ENCODE data around the gene PSMB9.

PSMB9 gene

DNA sequence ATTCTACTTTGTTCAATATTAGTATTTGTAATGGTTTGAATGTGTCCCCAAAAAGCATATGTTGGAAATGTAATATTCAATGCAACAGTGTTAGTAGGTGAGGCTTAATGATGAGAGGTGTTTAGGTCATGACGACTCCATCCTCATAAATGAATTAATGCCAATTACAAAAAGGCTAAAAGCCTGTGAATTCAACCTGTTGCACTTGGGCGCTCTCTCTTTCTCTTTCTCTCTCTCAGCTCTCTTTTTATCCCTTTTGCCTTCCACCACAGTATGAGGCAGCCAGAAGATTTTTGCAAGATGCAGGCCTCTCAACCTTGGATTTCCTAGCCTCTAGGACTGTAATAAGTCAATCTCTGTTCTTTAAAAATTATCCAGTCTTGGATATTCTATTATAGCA, 34.6 kb downstream of the PSMB9 start:
- Histone ChIP-seq H3K79me2 (ENCODE audit: insufficient read depth, low read length) (no peaks in the 10 kb centered on the region), H3K4me3 (ENCODE audit: low read depth, low read length, poor library complexity, severe bottlenecking) (no peak overlapping the region), H3K36me3 (ENCODE audit: insufficient read depth, low read length) (no peaks in the 10 kb centered on the region), H3K9ac (ENCODE audit: low read length) (no peak overlapping the region), H3K27me3 (ENCODE audit: insufficient read depth, low read length) (no peaks in the 10 kb centered on the region), H3K9me3 (ENCODE audit: low read length) (no peaks in the 10 kb centered on the region), H3K27ac (ENCODE audit: low read depth, low read length, poor library complexity, severe bottlenecking) (no peak overlapping the region), H3K9me2 (ENCODE audit: low read depth, low read length) (no peaks in the 10 kb centered on the region), H3F3A (ENCODE audit: insufficient read depth, low read length) (0 out of 2 replicates have a peak, but pooled peaks cover 5% of the 10 kb centered on the region), H3K4me2 (ENCODE audit: low read length) (no peak overlapping the region), H4K20me1 (ENCODE audit: insufficient read depth, low read length) (no peaks in the 10 kb centered on the region), H3K4me1 (ENCODE audit: insufficient read depth, low read length, severe bottlenecking) (peaks cover 51% of the 10 kb centered on the region), H2AFZ (ENCODE audit: low read length) (no peak overlapping the region)
- TF ChIP-seq, protein P1, sequence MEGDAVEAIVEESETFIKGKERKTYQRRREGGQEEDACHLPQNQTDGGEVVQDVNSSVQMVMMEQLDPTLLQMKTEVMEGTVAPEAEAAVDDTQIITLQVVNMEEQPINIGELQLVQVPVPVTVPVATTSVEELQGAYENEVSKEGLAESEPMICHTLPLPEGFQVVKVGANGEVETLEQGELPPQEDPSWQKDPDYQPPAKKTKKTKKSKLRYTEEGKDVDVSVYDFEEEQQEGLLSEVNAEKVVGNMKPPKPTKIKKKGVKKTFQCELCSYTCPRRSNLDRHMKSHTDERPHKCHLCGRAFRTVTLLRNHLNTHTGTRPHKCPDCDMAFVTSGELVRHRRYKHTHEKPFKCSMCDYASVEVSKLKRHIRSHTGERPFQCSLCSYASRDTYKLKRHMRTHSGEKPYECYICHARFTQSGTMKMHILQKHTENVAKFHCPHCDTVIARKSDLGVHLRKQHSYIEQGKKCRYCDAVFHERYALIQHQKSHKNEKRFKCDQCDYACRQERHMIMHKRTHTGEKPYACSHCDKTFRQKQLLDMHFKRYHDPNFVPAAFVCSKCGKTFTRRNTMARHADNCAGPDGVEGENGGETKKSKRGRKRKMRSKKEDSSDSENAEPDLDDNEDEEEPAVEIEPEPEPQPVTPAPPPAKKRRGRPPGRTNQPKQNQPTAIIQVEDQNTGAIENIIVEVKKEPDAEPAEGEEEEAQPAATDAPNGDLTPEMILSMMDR (IDR thresholded peaks at IDR 0.05; ENCODE audit: low read length) = no peak
- TF ChIP-seq EZH2 (IDR thresholded peaks at IDR 0.05; ENCODE audit: borderline replicate concordance, low read length) = no peak

DNA sequence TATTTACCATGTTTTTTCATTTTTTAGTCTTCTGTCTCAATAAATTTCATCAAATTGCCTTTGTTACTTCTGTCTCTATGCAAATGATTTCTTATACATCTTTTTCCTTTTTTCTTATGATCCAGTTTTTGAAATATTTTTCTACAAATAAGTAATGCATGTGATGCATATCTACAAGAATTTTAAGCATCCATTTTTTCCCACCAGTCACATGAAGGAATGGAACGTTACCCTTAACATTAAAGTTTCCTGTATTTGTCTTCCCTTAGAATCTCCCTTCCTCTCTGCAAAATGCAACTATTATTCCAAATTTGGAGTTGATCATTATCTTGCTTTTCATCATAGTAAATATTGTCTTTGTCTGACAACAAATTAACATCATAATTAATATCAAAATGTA, 35.5 kb downstream of the PSMB9 start:
- H3K9ac ChIP-seq (ENCODE audit: low read length) = no peak overlapping the region

DNA sequence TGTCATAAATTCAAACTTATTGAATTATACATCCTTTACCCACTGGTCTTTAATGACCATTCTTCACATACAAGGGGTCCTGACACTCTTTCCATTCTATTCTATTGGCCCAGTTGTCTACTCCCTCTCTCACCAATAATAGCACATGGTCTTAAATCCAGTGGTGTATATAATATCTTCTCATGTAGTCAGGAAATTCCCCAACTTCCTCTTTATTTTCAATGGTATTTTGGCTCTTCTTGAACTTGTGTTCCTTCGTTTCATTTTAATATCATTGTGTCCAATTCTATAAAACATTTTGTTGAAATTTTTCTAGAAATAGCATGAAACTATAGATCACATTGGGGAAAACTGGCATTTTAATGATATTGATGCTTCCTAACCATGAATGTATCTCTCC, 36.8 kb downstream of the PSMB9 start:
- Histone ChIP-seq H4K20me1 (ENCODE audit: insufficient read depth, low read length) (no peaks in the 10 kb centered on the region), H3K36me3 (ENCODE audit: insufficient read depth, low read length) (no peaks in the 10 kb centered on the region), H3K4me3 (ENCODE audit: low read depth, low read length, poor library complexity, severe bottlenecking) (no peak overlapping the region), H3K4me2 (ENCODE audit: low read length) (no peak overlapping the region), H3K9me2 (ENCODE audit: low read depth, low read length) (no peaks in the 10 kb centered on the region), H2AFZ (ENCODE audit: low read length) (no peak overlapping the region), H3K9me3 (ENCODE audit: low read length) (no peaks in the 10 kb centered on the region), H3K9ac (ENCODE audit: low read length) (no peak overlapping the region), H3K4me1 (ENCODE audit: insufficient read depth, low read length, severe bottlenecking) (peaks cover 57% of the 10 kb centered on the region), H3K79me2 (ENCODE audit: insufficient read depth, low read length) (peaks cover 11% of the 10 kb centered on the region), H3K27ac (ENCODE audit: low read depth, low read length, poor library complexity, severe bottlenecking) (peak overlapping the region; percentile 19), H3K27me3 (ENCODE audit: insufficient read depth, low read length) (no peaks in the 10 kb centered on the region), H3F3A (ENCODE audit: insufficient read depth, low read length) (0 out of 2 replicates have a peak, but pooled peaks cover 5% of the 10 kb centered on the region)
- no peak for TF ChIP-seq EZH2 (IDR thresholded peaks at IDR 0.05; ENCODE audit: borderline replicate concordance, low read length)
- TF ChIP-seq, protein P1 (IDR thresholded peaks at IDR 0.05; ENCODE audit: low read length) = no peak

More for the DNA sequence above, 35.5 kb downstream of the PSMB9 start:
- TF ChIP-seq, protein P1 (IDR thresholded peaks at IDR 0.05; ENCODE audit: low read length) = no peak
- no peak for TF ChIP-seq EZH2 (IDR thresholded peaks at IDR 0.05; ENCODE audit: borderline replicate concordance, low read length)
- H3F3A ChIP-seq (ENCODE audit: insufficient read depth, low read length) = 0 out of 2 replicates have a peak, but pooled peaks cover 5% of the 10 kb centered on the region
- H3K27me3 ChIP-seq (ENCODE audit: insufficient read depth, low read length) = no peaks in the 10 kb centered on the region
- H3K27ac ChIP-seq (ENCODE audit: low read depth, low read length, poor library complexity, severe bottlenecking) = no peak overlapping the region
- H3K4me3 ChIP-seq (ENCODE audit: low read depth, low read length, poor library complexity, severe bottlenecking) = no peak overlapping the region
- no peaks in the 10 kb centered on the region for H3K9me3 ChIP-seq (ENCODE audit: low read length)
- peaks cover 49% of the 10 kb centered on the region for H3K4me1 ChIP-seq (ENCODE audit: insufficient read depth, low read length, severe bottlenecking)
- H3K36me3 ChIP-seq (ENCODE audit: insufficient read depth, low read length) = no peaks in the 10 kb centered on the region
- H3K79me2 ChIP-seq (ENCODE audit: insufficient read depth, low read length) = no peaks in the 10 kb centered on the region
- no peak overlapping the region for H2AFZ ChIP-seq (ENCODE audit: low read length)
- H4K20me1 ChIP-seq (ENCODE audit: insufficient read depth, low read length) = no peaks in the 10 kb centered on the region
- H3K4me2 ChIP-seq (ENCODE audit: low read length) = no peak overlapping the region
- H3K9me2 ChIP-seq (ENCODE audit: low read depth, low read length) = no peaks in the 10 kb centered on the region
